Testis (tissue), 2 donors: ENCODE measurements around the gene CYP1A1.

Experiments
- POLR2A ChIP-seq: fragments of 450-650 bp; IDR thresholded peaks from one replicate; pipeline ENCODE4 v1.6.1; 2017; ENCODE audit warnings: antibody characterized with exemption, mild to moderate bottlenecking, moderate library complexity
- TF ChIP-seq, protein P1 (sequence below), 3 experiments: fragments of 450-650 bp in 2 of 3; fragments of 200-600 bp in 1 of 3; sonication (generic) in 1 of 3; IDR thresholded peaks; one replicate each; pipeline ENCODE4 v1.5.1; 2016 to 2019; ENCODE audit warnings: antibody characterized with exemption in 3 of 3, mild to moderate bottlenecking in 2 of 3, moderate library complexity in 1 of 3

DNA sequence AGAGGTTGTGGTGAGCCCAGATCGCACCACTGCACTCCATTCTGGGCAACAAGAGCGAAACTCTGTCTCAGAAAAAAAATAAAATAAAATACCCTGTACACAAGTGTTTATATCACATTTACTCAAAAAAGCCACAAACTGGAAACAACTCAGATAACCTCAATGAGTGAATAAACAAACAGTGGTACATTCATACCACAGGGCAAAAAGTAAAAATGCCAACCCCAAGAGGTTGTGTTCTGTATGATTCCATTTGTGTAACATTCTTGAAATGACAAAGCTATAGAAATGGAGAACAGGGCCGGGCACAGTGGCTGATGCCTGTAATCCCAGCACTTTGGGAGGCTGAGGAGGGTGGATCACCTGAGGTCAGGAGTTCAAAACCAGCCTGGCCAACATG, 42.4 kb downstream of the CYP1A1 start:
- TF ChIP-seq, protein P1, sequence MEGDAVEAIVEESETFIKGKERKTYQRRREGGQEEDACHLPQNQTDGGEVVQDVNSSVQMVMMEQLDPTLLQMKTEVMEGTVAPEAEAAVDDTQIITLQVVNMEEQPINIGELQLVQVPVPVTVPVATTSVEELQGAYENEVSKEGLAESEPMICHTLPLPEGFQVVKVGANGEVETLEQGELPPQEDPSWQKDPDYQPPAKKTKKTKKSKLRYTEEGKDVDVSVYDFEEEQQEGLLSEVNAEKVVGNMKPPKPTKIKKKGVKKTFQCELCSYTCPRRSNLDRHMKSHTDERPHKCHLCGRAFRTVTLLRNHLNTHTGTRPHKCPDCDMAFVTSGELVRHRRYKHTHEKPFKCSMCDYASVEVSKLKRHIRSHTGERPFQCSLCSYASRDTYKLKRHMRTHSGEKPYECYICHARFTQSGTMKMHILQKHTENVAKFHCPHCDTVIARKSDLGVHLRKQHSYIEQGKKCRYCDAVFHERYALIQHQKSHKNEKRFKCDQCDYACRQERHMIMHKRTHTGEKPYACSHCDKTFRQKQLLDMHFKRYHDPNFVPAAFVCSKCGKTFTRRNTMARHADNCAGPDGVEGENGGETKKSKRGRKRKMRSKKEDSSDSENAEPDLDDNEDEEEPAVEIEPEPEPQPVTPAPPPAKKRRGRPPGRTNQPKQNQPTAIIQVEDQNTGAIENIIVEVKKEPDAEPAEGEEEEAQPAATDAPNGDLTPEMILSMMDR (IDR thresholded peaks at IDR 0.05) = no peak
- TF ChIP-seq POLR2A = no peak
